K562 (cell line): Measurements from ENCODE around the gene LGALS7. TPM values are rescaled to one million over a fixed set of nuclear protein-coding genes. Genes with fewer than 3 reads are reported as not detected.
A peak's percentile ranks its signal among the peaks of the same experiment; 100 is the strongest.

Source experiments
- CTBP1 ChIP-seq: fragments of 450-650 bp; IDR thresholded peaks from 2 replicates; pipeline ENCODE4 v1.6.1; 2016; ENCODE audit warnings: borderline replicate concordance
- CXXC5 ChIP-seq: fragments of 250-450 bp; sonication (Bioruptor Pico); IDR thresholded peaks from 2 replicates; pipeline ENCODE4 v1.8.0; 2022; ENCODE audit warnings: inconsistent platforms, mild to moderate bottlenecking, moderate library complexity
- ETV5 ChIP-seq: sonication (generic); formaldehyde crosslinking; IDR thresholded peaks from 2 replicates; pipeline ENCODE4 v1.4.0; 2020; ENCODE audit warnings: low read depth, mild to moderate bottlenecking, missing genetic modification reagents
- FOXK2 ChIP-seq, 2 experiments: fragments of 450-650 bp; IDR thresholded peaks in 1 of 2; conservative IDR thresholded peaks in 1 of 2; 2 replicates each; pipeline ENCODE4 v1.6.1; 2016; ENCODE audit warnings: low read depth in 2 of 2, mild to moderate bottlenecking in 1 of 2
- GTF3C2 ChIP-seq: IDR thresholded peaks from 3 replicates; pipeline ENCODE4 v1.6.1; 2011; ENCODE audit warnings: borderline replicate concordance, mild to moderate bottlenecking, moderate library complexity; ENCODE audit not compliant: insufficient read length; ENCODE audit errors: extremely low read depth
- HMG20B ChIP-seq: fragments of 250-450 bp; sonication (Bioruptor Pico); IDR thresholded peaks from 2 replicates; pipeline ENCODE4 v1.5.0; 2021; ENCODE audit warnings: mild to moderate bottlenecking
- JUND ChIP-seq, 2 experiments: IDR thresholded peaks; 2 replicates in 1 of 2; 3 replicates in 1 of 2; pipeline ENCODE4 v1.6.1; 2011; ENCODE audit warnings: borderline replicate concordance in 2 of 2, low read depth in 2 of 2, low read length in 2 of 2, improper control_type of control experiment in 1 of 2, missing biosample characterization in 1 of 2, missing genetic modification characterization in 1 of 2, missing genetic modification reagents in 1 of 2
- LEF1 ChIP-seq: fragments of 450-650 bp; IDR thresholded peaks from 2 replicates; pipeline ENCODE4 v1.6.1; 2016; ENCODE audit warnings: mild to moderate bottlenecking
- MAX ChIP-seq: sonication (generic); formaldehyde crosslinking; IDR thresholded peaks from 2 replicates; pipeline ENCODE4 v1.9.0; 2022; ENCODE audit warnings: mild to moderate bottlenecking, missing genetic modification reagents
- MCM7 ChIP-seq, 2 experiments: fragments of 450-650 bp; IDR thresholded peaks; 2 replicates each; pipeline ENCODE4 v1.6.1; 2016 to 2018
- MLLT1 ChIP-seq, 2 experiments: fragments of 450-650 bp; IDR thresholded peaks; 2 replicates each; pipeline ENCODE4 v1.6.1; 2016
- NCOR1 ChIP-seq: fragments of 450-650 bp; IDR thresholded peaks from 2 replicates; pipeline ENCODE4 v1.6.1; 2016; ENCODE audit warnings: mild to moderate bottlenecking, moderate library complexity
- PHB2 ChIP-seq: fragments of 450-650 bp; IDR thresholded peaks from 2 replicates; pipeline ENCODE4 v1.6.1; 2017; ENCODE audit warnings: low read depth
- PML ChIP-seq: IDR thresholded peaks from 2 replicates; pipeline ENCODE4 v1.6.1; 2012; ENCODE audit warnings: low read length, inconsistent platforms
- POLR2AphosphoS5 ChIP-seq: IDR thresholded peaks from 2 replicates; pipeline ENCODE4 v1.6.1; 2011; ENCODE audit warnings: mild to moderate bottlenecking, low read depth, low read length, moderate library complexity; ENCODE audit not compliant: control insufficient read depth, insufficient read depth
- POLR2B ChIP-seq: fragments of 450-650 bp; IDR thresholded peaks from 2 replicates; pipeline ENCODE4 v1.6.1; 2018; ENCODE audit warnings: low read depth; ENCODE audit not compliant: partially characterized antibody
- SMARCA4 ChIP-seq: fragments of 450-650 bp; IDR thresholded peaks from 2 replicates; pipeline ENCODE4 v1.6.1; 2016
- polyA plus RNA-seq, 8 experiments: library from polyadenylated mRNA; depleted of rRNA in 4 of 8; stranded (reverse) in 5 of 8; unstranded in 3 of 8; fragments of >200 nt; fragmentation: Nextera tagmentation in 2 of 8; fragmentation: Illumina TruSeq in 1 of 8; extraction: Ambion mirVana in 2 of 8; extraction: Trizol in 1 of 8; gene quantifications; 2 replicates each; pipeline versions ENCODE4 v1.2.1 to v1.2.3, GENCODE V29; 2011 to 2014; ENCODE audit warnings: inconsistent platforms in 1 of 8, missing spikeins in 1 of 8
- total RNA-seq, 7 experiments: library from RNA; depleted of rRNA in 6 of 7; stranded (reverse); fragments of >200 nt in 6 of 7; fragmentation: Illumina TruSeq in 2 of 7; extraction: Trizol in 2 of 7; gene quantifications; 2 replicates each; pipeline versions ENCODE4 v1.2.1 to v1.2.3, GENCODE V29; 2011 to 2021; ENCODE audit warnings: low replicate concordance in 1 of 7
- TF ChIP-seq, protein P1 (sequence below), 2 experiments: IDR thresholded peaks in 1 of 2; conservative IDR thresholded peaks in 1 of 2; 2 replicates each; pipeline ENCODE4 v1.6.1; 2016; ENCODE audit warnings: low read depth in 2 of 2, mild to moderate bottlenecking in 1 of 2, missing compliant biosample characterization in 1 of 2, missing genetic modification characterization in 1 of 2, moderate library complexity in 1 of 2
- TF ChIP-seq, protein P2 (sequence below): fragments of 250-450 bp; sonication (Bioruptor Pico); IDR thresholded peaks from 2 replicates; pipeline ENCODE4 v1.8.0; 2021; ENCODE audit warnings: mild to moderate bottlenecking, moderate library complexity

The LGALS7 gene
- total and polyA plus RNA-seq, 9 of the 15 experiments (the other 6 are each of a cell fraction or from before 2014, with no cell fraction given): not detected

- TF ChIP-seq, protein P1, sequence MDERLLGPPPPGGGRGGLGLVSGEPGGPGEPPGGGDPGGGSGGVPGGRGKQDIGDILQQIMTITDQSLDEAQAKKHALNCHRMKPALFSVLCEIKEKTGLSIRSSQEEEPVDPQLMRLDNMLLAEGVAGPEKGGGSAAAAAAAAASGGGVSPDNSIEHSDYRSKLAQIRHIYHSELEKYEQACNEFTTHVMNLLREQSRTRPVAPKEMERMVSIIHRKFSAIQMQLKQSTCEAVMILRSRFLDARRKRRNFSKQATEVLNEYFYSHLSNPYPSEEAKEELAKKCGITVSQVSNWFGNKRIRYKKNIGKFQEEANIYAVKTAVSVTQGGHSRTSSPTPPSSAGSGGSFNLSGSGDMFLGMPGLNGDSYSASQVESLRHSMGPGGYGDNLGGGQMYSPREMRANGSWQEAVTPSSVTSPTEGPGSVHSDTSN (CRISPR knock-in tag; IDR thresholded peaks at IDR 0.05; ENCODE audit: low read depth): no peak
- TF ChIP-seq, protein P1 (tag; conservative IDR thresholded peaks at IDR 0.05; ENCODE audit: low read depth): peak; percentile 77
- TF ChIP-seq JUND (IDR thresholded peaks at IDR 0.05; ENCODE audit: borderline replicate concordance, low read depth, low read length) (peak; percentile 35; the same call in 1 of the 2 replicates), JUND (tag; IDR thresholded peaks at IDR 0.05; ENCODE audit: borderline replicate concordance, low read depth, low read length) (no peak), MAX (CRISPR knock-in tag) (peak; percentile 47; the same call in 1 of the 2 replicates), PHB2 (no peak), HMG20B (CRISPR knock-in tag) (no peak), CTBP1 (peak; percentile 65; the same call in 1 of the 2 replicates), MCM7 (IDR thresholded peaks at IDR 0.05) (no peak), ETV5 (CRISPR knock-in tag) (peak; percentile 35; the same call in 1 of the 2 replicates), GTF3C2 (no peak), POLR2AphosphoS5 (peak; percentile 48; the same call in 1 of the 2 replicates), MLLT1 (IDR thresholded peaks at IDR 0.05) (no peak), POLR2B (no peak), FOXK2 (conservative IDR thresholded peaks at IDR 0.05 in 1 of 2, IDR thresholded peaks at IDR 0.05 in 1 of 2; ENCODE audit: low read depth in 2 of 2) (0 out of 4 replicates have a peak, but pooled peaks of 1 of the 2 experiments have one; percentile 29), CXXC5 (CRISPR knock-in tag) (peak; percentile 35), LEF1 (0 out of 2 replicates have a peak, but pooled peaks have one; percentile 24), PML (peak; percentile 31; the same call in 1 of the 2 replicates), SMARCA4 (peak; percentile 61; the same call in 1 of the 2 replicates), NCOR1 (peak; percentile 72)
- TF ChIP-seq, protein P2, sequence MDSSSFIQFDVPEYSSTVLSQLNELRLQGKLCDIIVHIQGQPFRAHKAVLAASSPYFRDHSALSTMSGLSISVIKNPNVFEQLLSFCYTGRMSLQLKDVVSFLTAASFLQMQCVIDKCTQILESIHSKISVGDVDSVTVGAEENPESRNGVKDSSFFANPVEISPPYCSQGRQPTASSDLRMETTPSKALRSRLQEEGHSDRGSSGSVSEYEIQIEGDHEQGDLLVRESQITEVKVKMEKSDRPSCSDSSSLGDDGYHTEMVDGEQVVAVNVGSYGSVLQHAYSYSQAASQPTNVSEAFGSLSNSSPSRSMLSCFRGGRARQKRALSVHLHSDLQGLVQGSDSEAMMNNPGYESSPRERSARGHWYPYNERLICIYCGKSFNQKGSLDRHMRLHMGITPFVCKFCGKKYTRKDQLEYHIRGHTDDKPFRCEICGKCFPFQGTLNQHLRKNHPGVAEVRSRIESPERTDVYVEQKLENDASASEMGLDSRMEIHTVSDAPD: no peak
Measured at GRCh38 chr19:38781058-38781457, 7.7 kb upstream of the LGALS7 start (continued).
